GM18502 (cell line): Measurements from ENCODE around the gene RPTOR.

Experiments used
- ATAC-seq: cut with Tn5 transposase; IDR thresholded peaks from one replicate; pipeline ENCODE4 v1.9.1; 2021; ENCODE audit warnings: mild to moderate bottlenecking; ENCODE audit not compliant: unreplicated experiment, poor library complexity

Gene RPTOR

DNA sequence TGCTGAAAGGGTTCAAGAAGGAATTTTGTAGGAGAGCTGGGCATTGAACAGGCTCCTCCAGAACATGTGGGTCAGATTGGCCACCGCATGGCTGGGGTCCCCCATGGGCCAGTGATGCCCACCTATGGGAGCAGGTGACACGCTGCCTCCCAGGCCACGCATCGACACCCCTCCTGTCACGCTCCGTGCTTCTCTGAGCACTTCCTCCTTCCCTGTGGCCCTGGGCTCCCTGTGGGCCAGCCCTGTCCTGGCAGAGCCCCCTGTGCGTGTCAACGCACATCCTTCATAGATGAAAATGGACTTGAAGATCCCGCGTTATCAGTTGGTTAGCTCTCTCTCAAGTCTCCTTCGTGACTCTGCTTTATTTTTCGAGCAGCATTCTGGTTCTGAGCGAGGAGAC, 160.3 kb downstream of the RPTOR start:
- no peak for ATAC-seq

DNA sequence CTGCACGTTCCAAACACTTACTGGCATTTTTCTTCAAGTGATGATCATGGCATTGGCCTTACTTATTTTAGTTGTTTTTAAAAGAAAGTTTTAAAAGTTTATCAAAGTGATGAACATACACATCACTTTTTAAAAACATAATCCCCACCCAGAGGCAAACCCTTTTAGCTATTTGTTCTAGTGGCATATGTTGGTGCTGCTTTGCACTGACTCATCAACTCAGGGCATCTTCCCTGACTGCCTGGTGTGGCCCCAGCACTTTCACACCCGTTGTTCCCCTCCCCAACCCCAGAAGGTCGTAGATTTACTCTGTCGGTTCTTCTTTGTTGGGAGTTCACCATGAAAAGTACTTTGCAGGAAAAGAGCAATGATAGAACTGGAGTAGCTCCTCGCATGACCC, 161.3 kb downstream of the RPTOR start:
- no peak for ATAC-seq

DNA sequence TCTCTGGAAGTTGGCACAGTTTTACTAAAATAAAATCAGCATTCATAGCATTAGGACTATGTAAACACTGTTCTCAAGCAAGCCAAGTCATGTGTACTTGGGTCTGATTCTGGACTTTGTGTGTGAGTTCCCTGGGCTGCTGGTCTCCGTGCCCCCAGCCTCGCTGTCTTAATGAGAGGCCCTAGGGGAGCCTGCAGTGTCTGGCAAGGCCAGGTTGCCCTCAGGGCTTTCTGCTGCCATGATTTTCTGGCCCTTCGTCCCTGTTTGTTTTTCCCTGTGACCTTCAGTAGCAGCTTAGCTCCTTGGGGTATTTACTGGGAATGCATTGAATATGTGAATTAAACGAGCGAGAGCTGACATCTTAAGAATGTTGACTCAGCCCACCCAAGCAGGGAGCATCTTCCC, 161.8 kb downstream of the RPTOR start:
- no peak for ATAC-seq

DNA sequence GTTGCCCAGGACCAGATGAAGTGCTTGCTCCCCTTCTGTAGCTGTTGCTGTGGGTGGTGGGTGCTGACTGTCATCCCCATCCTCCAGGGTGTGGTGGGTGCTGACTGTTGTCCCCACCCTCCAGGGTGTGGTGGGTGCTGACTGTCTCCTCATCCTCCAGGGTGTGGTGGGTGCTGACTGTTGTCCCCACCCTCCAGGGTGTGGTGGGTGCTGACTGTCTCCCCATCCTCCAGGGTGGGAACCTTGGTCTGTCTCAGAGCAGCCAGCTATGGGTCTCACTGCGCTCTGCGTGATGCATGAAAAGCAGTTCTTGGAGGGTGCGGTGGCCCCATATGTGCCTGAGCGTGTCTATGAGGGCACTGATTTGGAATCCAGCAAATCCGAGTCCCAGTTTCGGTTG, 163.8 kb downstream of the RPTOR start:
- no peak for ATAC-seq

DNA sequence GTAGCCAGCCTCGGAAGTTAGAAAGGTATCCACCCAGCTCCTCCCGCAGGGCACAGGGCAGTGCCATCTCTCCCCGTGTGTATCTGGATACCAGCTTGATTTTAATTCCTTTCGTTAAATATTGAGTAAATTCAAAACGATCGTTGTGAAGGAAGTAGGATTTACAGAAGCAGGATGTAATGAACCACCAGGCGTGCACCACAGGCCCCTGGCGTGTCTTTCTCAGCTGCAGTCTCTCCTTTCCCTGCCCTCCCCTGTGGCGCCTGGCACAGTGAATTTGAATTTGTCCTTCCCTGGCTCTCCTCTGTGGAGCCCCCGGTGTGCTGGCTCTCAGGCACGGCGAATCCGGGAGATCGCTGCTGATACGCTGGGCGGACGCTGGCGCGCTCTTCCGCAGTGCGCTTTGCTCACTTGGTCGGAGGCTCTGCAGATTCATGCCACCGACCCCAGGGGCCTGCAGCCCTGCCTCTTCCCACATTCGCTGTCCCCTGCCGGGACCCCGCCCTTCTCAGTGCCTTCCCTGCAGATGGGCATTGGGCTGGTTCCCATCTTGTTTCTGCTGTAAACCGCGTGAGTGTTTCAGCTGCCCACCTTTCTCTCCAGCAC, 164.6 kb downstream of the RPTOR start:
- ATAC-seq: no peak

DNA sequence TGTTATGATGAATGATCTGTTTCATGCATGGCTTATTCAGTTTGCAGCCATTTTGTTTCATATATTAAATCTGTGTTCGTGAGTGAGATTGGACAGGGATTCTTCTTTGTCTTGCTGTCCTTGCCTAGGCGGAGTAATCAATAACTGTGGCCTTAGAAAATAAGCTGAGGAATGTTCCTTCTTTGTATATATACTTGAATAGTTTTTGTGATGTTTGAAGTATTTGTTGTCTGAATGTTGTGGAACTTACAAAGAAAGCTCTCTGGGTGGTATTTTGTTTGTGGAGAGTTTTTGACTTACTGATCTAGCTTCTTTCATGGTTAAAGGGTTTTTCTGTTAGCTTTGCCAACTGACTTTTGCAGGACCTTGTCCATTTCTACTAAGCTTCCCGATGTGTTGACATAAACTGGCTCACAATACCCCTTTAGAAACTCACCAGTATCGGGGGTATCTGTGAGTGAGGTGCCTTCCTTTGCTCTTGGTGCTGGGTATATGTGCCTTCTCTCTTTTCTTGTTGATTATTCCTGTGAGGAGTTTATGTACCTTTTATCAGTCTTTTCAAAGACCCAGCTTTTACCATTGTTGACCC, 166.2 kb downstream of the RPTOR start:
- ATAC-seq: no peak

DNA sequence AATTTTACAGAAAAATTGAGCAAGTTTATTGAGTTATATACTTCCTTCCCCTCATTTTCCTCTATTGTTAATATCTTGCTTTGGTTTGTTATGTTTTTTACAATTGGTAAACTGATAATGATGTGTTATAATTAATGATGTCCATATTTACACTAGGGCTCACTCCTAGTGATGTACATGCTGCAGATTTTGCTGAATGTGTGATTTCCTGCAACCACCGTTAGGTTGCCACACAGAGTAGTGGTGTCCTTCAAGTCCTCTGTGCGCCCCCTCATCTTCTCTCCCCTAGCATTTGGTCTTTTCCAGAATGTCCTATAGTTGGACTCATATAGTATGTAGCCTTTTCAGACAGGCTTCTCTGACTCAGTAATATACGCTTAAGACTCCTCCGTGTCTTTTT, 167.5 kb downstream of the RPTOR start:
- no peak for ATAC-seq

DNA sequence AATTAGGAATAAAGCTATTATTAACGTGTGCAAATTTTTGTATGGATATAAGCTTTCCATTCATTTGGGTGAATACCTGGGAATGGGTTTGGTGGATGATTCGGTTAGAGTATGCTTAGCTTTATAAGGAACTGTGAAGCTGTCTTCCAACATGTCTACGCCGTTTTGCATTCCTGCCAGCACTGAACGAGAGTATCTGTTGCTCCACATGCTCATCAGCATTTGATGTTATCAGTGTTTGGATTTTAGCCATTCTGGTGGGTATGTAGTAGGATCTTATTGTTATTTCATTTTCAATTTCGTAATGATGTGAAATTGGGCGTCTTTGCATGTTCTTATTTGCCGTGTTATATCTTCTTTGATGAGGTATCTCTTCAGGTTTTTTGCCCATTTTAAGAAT, 168.0 kb downstream of the RPTOR start:
- no peak for ATAC-seq

DNA sequence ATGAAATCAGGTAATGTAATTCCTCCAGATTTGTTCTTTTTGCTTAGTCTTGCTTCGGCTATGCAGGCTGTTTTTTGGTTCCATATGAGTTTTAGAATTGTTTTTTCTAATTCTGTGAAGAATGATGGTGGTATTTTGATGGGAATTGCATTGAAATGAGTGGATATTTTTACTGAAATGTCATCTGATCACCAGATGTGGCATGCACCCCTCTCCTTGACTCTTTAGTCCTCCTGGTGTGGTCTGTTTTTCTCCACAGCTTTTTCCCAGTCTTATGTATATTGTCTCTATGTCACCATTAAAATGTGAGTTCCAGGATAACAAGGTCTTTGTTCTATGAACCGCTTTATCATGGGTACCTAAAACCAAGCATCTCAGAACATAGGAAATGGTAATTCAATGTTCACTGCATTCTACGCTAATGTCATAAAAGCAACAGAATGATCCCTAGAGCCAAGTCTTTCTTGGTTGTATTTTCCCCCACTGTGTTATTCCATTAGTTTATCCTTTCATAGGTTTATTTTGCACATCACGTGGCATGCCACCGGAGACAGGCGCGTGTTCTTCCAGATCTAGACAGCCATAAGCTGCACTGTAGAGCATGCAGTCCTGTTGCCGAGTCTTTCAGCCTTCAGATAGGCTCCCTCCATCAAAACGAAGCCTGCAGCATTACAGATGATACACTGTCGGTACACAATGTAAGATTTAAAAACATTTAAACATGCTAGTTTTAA, 172.5 kb downstream of the RPTOR start:
- no peak for ATAC-seq

DNA sequence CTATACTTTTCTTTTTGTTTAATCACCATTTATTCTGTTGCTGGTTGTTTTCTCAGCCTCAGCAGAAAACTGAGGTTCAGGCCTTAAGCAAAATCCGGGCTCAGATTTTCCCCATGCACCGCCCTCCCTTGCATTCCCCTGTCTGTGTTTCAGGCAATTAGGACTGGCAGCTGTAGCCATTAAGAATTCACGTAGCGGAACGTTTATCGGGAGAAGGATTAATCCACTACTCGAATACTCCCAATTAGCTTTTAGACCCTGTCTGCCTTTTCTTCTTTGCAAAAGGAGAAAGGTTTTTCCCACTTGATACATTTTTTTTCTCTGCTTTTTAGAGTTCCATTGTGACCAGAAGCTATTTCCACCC, 173.1 kb downstream of the RPTOR start:
- ATAC-seq: no peak

DNA sequence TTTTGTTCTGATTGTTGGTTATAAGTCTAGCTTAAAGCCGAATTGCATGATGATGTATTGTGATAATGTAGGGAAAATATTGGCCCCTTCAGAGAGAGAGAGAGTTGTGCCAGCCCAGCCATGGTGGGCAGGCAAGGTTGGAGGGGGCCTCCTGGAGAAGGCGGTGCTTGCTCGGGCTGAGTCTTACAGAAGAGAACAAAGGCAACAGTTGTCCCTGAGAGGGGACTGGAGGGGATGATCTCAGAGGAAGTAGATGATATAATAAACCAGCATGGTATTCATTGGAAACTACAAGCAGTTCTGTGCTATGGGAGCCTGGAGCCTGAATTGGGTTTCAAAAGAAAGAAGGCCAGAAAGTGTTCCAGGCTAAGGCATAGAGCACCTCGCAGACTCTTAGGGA, 173.8 kb downstream of the RPTOR start:
- ATAC-seq: no peak

DNA sequence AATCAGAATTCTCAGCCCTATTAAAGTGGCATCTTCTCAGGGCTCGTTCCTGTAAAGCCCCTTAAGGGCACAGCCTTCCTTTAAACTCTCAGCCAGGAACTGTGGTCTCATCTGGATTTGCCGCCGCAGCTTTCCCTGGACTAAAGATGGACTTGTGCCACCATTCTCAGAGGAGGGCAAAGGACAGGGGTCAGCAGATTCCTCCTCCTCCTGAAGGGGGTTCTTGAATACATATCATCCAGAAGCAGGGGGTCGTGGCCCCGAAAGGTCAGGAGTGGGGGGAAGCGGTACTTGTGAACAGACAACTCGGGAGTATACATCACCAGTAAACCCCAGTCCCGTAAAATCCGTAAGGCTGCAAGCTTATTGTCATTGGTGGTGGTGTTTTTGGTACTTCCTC, 174.8 kb downstream of the RPTOR start:
- no peak for ATAC-seq

DNA sequence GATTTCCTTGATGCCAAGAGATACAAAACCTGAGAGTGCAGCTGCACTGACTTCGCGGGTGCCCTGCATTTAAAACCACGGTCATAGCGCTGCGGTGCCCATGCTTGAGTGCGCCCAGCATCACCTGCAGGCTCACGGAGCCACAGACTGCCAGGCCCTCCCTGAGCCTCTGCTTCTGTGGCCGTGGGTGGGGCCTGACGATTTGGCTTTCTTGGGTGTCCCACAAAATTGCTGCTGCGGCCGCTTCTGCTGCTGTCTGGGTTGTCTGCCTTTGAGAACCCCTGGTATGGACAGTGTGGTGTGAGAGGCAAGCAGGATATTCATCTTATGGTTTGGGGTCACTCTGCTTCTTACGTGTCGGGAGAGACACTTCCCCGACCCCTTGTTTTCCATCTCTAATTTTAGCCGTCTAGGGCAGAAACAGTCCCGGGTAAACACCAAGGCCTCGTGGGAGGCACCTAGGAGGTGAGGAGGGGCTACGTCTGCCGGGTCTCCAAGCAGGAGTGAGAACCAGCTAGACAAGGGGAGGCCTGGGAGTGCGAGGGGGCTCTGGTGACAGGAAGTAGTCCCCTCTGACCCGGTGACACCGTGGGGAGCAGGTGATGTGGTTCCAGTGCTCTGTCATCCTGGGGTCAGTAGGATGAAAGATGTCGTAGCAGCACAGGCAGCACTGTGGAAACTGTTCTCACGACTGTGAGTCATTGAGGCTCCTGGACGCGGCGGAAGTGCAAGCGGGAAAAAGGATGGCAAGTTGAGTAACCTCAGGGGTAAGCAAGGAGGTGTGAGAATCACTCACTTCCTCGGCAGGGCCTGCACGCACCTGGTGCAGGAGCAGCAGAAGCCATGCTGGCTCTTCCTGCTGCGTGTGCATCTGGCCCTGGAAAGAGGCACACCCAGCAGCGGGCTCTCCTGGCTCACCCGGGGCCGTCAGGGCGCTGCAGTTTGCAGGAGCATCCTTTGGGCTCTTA, 176.3 kb downstream of the RPTOR start:
- no peak for ATAC-seq

DNA sequence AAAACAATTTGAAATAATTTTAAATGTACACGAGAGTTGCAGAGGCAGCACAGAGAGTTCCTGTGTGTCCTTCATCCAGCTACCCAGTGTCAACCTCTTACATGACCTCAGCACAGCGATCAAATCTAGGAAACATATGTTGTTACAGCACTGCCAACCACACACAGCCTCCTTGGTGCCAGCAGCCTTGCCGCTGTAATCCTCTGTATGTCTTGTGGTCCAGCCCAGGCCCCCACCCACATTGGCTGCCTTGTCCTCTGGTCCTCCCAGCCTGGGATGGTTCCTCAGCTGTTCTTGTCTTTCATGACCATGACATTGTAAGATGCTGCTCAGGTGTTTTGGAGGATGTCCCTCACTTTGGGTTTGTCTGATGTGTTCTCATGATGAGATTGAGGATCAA, 178.0 kb downstream of the RPTOR start:
- ATAC-seq: no peak

DNA sequence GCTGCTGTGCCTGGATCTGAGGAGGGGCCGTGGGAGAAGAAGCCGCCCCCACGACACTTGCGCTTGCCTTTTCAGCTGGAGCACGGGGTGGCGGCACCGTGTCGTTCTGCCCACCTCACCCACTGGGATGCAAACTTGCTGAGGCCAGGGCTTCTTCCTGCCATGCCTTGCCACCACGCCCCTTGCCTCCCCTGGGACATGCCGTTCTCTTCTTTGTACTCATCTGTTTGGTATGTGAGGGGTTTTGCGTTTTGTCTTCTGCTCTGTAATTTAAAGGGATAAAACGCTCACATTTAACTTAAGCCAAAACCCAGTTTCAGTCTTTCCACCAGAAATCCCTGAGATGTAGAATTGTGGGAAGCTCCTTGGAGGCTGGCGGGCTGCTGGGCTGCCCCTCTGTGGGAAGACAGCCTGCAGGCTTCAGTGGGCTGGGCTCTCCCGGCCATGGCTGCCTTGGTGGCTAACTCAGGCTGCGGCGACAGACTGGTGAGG, 180.2 kb downstream of the RPTOR start:
- ATAC-seq: no peak

DNA sequence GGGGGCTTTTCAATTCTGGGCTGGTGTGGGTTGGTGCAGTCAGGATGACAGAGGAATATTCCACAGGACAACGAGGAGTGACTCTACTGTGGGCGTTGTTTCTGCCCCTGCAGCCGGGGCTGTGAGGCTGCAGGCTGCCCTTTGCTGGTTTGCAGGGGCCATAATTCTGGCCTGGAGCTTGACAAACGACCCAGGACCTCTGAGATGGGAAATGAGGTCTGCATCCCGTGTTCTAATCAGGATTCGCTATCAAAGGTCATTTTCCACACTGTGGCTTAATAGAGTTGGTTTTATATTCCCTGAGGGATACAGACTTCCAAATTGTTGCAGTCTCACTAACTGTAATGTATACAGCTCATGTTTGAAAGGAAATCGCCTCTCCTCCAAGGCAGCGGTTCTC, 180.9 kb downstream of the RPTOR start:
- no peak for ATAC-seq

DNA sequence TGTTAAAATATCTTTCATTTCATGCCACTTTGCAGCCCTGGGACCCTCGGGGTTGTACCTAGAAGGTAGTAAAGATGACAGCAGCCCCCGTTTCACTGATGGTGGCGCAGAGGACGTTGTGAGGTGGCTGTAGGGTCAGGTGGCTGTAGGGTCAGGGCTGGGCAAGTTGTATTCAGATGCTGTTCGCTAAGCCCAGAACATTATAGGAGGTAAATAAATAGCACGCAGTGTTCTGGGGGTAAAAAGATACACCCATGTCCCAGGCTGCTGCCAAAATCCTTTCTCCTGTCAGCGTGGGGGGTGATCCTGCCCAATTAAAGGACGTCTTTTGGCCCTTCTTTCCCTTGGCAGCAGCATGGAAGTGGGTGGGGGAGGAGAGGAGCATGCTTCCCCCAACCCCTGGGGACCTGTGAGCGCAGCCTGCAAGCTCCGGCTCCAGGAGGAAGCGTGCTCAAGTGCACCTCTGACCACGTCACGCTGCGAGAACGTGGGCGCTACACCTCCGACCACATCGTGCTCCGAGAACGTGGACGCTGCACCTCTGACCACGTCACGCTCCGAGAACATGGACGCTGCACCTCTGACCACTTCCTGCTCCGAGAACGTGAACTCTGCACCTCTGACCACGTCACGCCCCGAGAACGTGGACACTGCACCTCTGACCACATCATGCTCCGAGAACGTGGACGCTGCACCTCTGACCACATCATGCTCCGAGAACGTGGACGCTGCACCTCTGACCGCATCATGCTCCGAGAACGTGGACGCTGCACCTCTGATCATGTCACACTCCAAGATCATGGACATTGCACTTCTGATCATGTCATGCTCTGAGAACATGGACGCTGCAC, 182.1 kb downstream of the RPTOR start:
- no peak for ATAC-seq

DNA sequence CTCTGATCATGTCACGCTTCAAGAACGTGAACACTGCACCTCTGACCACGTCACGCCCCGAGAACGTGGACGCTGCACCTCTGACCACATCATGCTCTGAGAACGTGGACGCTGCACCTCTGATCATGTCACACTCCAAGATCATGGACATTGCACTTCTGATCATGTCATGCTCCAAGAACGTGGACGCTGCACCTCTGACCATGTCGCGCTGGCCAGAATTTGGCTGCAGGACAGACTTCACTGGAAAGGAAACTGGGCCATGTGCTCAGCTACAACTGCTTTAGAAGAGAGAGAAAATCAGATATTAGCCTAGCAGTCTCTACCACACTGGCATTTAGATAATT, 182.7 kb downstream of the RPTOR start:
- ATAC-seq: no peak

DNA sequence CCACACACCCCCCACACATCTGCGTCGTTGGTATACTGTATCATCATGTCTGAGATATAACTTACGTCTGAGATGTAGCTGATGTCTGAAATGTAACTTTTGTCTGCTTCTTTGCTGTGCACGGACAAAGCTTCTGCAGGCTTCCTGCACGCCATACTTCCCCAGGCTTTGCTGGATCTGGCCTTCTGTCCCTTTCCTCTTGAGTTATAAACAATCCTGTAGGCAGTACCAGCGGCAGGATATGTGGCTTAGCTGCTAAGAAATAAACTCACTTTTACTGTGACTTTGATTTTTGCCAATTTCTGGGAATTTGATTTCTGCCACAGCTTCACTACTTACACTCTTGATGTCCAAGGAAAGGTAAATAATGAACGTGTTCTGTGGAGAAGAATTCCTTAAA, 184.4 kb downstream of the RPTOR start:
- no peak for ATAC-seq

DNA sequence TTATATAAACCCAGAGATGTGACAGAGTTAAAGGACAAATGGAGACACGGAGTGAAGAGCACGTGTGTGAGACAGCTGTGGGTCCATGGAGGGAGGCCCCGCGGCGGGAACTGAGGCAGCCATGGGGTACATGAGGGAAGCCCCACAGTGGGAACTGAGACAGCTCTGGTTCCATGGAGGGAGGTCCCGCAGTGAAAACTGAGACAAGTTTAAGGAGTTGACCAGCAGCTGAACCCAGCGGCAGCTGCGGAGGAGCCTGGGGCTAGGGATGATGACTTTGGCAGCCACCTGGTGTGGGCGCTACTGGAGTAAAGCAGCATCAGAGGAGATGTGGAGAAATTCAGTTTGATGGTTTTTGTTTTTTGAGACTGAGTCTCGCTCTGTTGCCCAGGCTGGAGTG, 185.1 kb downstream of the RPTOR start:
- no peak for ATAC-seq
